ENCODE measurements around the gene LRP3.
"Not testable (repeated sequence)": the region's sequence is repeated elsewhere in the genome, so short reads cannot be mapped to it uniquely, and the experiment has no call there.

Gene LRP3

GRCh38 chr19:33220115-33220514 is 26.0 kb downstream of the LRP3 start:
- DNase-seq = no peak

DNA sequence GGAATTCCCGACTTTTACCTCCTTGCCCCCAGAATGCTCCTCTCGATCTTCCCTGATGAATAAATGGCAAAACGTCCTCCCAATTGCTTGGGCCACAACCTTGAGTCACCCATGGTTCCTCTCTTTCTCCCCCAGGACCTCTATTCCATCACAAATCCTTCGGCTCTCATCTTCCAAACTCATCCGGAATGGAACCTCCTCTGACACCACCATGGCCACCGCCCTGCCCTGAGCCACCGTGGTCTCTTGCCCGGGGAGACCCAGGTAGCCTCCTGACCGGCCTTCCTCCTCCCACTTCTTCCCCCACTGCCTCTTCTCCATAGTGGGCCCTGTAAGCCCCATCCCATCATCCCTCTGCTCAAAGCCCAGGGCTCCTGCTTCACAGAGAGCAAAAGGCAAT is 26.6 kb downstream of the LRP3 start:
- no peak for DNase-seq

DNA sequence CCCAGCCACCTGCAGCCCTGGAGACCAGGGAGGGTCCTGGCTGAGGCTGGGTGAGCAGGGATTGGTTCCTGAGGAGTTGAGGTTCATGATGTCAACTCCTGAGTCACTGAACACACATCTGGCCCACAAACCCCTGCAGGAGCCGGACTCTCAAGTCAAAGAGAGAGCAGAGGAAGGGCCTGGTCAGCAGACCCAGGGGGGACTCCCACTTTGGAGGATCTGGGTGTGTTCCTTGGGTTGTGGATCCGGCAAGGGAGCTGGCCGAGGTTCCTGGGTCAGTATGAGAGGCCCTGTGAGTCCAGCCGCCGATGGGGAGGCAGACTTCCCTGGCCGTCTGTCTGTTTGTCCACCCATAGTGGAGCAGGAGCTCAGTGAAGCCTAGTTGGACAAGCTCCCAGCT is 27.5 kb downstream of the LRP3 start:
- no peak for DNase-seq

GRCh38 chr19:33222255-33222654 is 28.1 kb downstream of the LRP3 start:
- DNase-seq = not testable (repeated sequence)

GRCh38 chr19:33224694-33225457 is 30.7 kb downstream of the LRP3 start:
- no peak for DNase-seq

DNA sequence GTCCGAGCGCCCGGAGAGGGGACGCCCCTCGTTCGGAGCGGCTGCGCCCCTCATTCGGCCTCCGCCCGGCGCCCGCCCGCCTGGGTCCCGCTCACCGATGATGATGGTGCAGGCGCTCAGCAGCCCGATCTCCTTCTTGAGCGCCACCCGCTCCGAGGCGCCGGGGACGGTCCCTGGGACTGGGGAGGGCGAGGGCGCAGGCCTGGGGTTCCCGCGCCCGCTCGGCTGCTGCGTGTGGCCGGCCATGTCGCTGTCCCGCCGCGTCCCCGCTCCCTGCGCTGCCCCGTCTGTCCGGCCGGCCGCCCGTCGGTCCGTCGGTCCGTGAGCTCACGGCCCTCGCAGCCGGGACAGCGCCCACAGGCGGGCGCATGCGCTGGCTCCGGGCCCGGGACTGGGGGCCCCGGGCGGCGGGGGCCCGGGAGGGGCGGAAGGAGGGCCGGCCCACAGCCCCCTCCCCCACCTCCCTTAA is 31.4 kb downstream of the LRP3 start, which contains the start of gene SLC7A10:
SLC7A10 (minus strand) TSS at position 393 of the 469 bp plus-strand sequence; CDS start at position 246, 147 bp downstream.
- DNase-seq = no peak

- peak; percentile 27 for DNase-seq
Measured at GRCh38 chr19:33226550-33227241, 32.6 kb downstream of the LRP3 start.

- DNase-seq = no peak
Measured at GRCh38 chr19:33227242-33227650, 33.1 kb downstream of the LRP3 start.

GRCh38 chr19:33227870-33228599 is 33.9 kb downstream of the LRP3 start:
- no peak for DNase-seq

DNA sequence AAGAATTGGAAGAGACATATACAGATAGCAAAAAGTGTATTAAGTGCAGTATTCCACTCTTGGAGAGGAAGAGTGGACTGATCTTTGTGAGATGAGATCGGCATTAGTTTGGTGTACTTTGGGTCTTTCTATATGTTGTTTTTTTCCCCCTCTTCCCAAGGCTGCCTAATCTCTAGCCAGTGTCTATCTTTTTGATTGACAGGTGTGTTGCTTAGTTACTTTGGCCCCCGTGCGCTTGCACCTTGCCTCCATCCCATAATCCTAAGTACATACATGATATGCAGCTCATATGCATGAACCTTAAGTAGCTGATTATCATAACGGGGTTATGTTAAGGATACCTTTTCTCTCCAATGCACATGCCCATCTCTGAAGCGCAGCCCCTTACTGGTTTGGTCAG is 35.8 kb downstream of the LRP3 start:
- DNase-seq = no peak

DNA sequence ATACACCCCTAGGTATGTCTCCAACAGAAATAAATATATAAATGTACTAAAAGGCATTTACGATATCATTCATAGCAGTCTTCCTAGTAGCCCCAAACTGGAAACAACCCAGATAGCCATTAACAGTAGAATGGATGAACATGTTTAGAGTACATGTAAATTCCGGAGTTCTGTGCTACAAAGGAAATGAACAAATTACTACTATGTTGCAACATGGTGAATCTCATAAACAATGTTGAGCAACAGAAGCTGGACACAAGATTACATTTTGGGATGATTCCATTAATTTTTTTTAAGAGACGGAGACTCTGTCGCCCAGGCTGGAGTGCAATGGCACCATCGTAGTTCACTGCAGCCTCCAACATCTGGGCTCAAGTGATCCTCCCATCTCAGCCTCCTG is 37.4 kb downstream of the LRP3 start:
- DNase-seq = no peak

- DNase-seq = no peak
Measured at GRCh38 chr19:33232656-33233055, 38.5 kb downstream of the LRP3 start.

- DNase-seq = no peak
Measured at GRCh38 chr19:33233056-33233873, 39.1 kb downstream of the LRP3 start.

DNA sequence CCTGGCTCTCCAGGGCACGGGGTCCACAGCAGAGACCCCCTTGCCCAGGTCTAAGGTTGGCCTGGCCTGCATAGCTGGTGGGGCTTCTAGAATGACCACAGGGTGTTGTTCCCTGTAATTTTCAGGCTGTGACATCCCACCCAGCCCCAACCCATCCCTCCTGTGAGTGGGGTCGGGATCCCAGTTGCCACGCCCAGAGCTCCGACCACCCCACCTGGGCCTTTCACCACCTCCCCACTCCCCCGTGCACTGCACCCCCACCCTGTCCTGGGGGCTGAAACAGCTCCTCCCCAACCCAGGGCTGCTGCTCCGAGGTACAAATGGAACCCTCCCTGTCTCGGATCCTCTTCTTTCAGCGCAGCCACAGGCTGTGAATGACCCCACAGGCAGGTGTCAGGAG is 40.0 kb downstream of the LRP3 start:
- no peak for DNase-seq

DNA sequence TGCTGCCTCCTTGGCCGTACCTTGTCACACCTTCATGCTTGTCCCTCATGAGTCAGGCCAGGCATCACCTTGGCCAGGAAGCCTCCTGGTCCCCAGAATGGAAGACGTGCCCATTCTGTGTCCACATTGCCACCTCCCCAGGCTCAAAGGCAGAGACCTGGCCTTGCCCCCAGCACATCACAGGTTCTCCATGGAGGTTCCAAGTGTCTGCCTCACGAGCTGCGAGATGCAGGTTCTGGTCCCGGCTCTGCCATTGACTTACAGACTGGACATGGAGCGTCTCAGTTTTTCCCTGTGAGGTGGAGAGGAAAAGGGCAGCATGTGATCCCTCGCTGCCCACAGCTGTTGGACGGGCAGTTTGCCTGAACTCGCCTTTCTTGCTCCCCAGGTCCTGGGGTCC is 40.6 kb downstream of the LRP3 start:
- no peak for DNase-seq

- peak; percentile 69 for DNase-seq
Measured at GRCh38 chr19:33235269-33235995, 41.3 kb downstream of the LRP3 start.

- DNase-seq = no peak
Measured at GRCh38 chr19:33235996-33236350, 41.8 kb downstream of the LRP3 start.

- DNase-seq = no peak
Measured at GRCh38 chr19:33236696-33237390, 42.7 kb downstream of the LRP3 start.

GRCh38 chr19:33238481-33239149 is 44.5 kb downstream of the LRP3 start:
- DNase-seq = no peak

DNA sequence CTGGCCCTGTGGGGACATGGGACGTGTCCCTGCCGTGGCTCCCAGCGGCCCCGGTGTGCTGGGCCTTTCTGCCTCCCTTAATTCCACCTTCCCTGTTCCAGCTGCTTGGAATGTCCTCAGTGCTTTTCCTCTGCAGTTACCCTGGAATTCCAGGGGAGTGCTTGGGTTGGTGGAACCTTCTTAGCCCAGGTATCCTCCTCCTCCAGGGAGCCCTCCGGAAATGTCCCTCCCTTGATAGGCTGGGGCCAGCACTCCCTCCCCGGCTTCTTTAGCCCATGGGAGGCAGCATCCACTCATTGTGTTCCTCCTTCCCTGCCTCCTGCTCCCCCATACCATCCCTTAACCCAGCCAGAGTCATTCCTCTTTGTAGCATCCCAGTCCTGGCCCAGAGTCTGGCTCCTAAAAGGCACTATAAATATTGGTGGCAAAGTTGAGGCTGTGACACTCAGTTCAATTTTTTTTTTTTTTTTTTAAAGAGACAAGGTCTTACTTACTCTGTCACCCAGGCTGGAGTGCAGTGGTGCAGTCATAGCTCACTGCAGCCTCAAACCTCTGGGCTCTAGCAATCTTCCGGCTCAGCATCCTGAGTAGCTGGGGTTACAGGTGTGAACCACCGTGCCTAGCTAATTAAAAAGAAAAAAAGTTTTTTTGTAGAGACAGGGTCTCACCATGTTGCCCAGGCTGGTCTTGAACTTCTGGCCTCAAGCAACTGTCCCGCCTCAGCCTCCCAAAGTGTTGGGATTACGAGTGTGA is 45.3 kb downstream of the LRP3 start:
- DNase-seq = no peak
